HG03103 (cell line): Measurements from ENCODE around the gene APOC1.

ENCODE experiments used
- ATAC-seq: cut with Tn5 transposase; IDR thresholded peaks from one replicate; pipeline ENCODE4 v1.9.1; 2021; ENCODE audit warnings: low read depth; ENCODE audit not compliant: unreplicated experiment

APOC1 gene

GRCh38 chr19:44954278-44954648 is 39.9 kb downstream of the APOC1 start:
- ATAC-seq: no peak

- ATAC-seq: peak; percentile 70
Observed at GRCh38 chr19:44954649-44955504, 40.5 kb downstream of the APOC1 start, which contains the start of gene CLPTM1. Gene CLPTM1 (plus strand): TSS chr19:44955380. CDS start chr19:44955396, 16 bp downstream.

GRCh38 chr19:44955505-44956439 is 41.4 kb downstream of the APOC1 start:
- peak; percentile 17 for ATAC-seq

GRCh38 chr19:44957526-44957925 is 43.1 kb downstream of the APOC1 start:
- no peak for ATAC-seq

DNA sequence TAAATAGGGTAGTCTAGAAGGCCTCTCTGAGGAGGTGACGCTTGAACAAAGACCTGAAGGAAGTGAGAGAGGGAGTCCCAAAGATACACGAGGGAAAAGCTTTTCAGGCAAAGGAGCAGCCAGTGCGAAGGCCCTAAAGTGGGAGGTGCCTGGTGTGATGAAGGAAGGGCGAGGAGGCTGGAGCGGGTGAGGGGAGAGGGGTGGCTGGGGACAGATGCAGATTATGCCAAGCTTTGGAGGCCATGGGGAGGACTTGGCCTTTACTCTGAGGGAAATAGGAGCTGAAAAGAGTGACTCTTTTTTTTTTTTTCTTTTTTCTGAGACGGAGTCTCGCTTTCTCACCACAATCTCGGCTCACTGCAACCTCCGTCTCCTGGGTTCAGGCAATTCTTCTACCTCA is 43.7 kb downstream of the APOC1 start:
- no peak for ATAC-seq

GRCh38 chr19:44959691-44960090 is 45.3 kb downstream of the APOC1 start:
- no peak for ATAC-seq

DNA sequence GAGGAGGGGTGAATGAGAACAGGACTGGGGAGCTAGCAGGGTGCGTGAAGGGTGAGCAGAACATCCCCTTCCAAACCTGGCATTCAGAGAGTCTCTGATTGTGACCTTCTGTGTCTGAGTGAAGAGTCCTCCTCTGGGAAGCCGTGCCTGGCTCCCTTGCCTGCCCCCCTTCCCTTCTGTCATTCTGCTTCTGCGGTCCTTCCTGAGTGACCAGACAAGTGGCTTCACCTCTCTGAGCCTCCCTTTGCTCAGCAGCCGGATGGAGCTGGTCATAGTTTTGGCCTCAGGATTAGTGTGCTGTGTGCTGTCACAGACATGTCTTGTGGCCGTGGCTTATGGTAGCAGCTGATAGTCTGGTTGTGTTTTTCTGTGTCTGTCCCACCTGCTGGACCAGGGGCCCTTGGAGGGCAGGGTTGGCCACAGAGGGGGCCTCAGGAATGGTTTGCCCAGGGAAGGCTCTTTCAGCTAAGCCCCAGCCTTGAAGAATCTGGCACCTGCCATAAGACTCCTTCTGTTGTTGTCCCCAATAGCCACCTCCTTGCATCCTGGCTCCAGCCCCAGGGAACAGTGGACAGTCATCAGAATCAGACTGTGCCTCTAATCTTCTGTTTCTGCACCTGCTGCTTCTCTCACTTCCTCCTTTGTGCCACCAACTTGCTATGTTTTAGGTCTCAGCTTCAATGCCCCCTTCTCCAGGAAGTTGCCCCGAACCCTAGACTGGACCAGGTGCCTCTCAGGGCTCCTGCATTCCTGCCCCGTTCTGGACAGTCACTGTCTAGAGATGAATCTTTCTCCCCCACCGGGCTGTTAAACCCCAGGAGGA is 46.7 kb downstream of the APOC1 start:
- no peak for ATAC-seq

DNA sequence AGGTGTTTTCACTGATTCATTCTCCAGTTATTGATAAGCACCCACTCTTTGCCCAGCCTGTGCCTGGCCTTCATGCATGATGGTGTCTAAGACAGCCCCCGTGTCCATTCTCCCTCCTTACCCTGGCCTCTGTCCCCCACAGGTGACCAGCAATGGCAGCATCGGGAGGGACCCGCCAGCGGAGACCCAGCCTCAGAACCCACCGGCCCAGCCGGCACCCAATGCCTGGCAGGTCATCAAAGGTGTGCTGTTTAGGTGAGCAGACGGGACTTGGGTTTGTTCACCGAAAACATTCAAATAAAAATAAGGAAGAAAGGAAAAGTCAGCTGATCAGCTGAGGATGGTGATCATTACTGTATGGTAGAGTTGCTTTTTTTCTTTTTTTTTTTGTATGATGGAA is 47.4 kb downstream of the APOC1 start:
- ATAC-seq: no peak

DNA sequence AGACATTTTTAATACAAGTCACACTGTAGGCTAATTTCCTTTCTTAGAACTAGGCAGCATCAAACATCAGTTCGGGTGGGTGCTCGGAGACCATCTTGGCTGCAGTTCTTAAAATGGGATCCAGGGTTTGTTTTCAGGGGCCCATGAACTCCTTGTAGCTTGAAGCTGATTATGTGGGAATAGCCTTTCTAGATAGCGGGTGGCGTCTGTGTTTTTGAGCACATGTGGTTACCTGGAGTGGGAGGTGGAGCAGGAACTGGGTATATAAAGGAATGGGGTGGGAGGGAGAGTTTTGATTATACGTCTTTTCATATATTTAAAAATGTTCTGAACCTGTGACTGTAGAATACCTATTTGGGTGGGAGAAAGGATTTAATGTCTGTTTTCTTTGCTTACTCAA is 53.7 kb downstream of the APOC1 start:
- ATAC-seq: no peak

GRCh38 chr19:44968670-44969069 is 54.3 kb downstream of the APOC1 start:
- no peak for ATAC-seq
